ENCODE measurements around the gene STPG2. TPM values are rescaled to one million over a fixed set of nuclear protein-coding genes. Genes with fewer than 3 reads are reported as not detected.

Gene STPG2
- total RNA-seq, 2 donors from 2014 or later = 0.13 to 0.53 TPM

GRCh38 chr4:97950836-97951235 lies 192.4 kb downstream of the STPG2 start:
- H3K9me3 Mint-ChIP-seq = peaks cover 43% of the 10 kb centered on the region
- Histone ChIP-seq H3K36me3 (ENCODE audit: control insufficient read depth, insufficient read depth, low read length) (no peaks in the 10 kb centered on the region), H3K9ac (ENCODE audit: extremely low read depth, low read length, poor library complexity, severe bottlenecking) (no peak overlapping the region), H3K27ac (ENCODE audit: low read depth, low read length) (no peak overlapping the region), H3K4me3 (ENCODE audit: low read length) (no peak overlapping the region), H3K27me3 (ENCODE audit: control insufficient read depth, insufficient read depth, low read length, poor library complexity, severe bottlenecking) (no peaks in the 10 kb centered on the region), H3K4me1 (ENCODE audit: control insufficient read depth, insufficient read depth, low read length) (no peaks in the 10 kb centered on the region), H3K9me3 (ENCODE audit: control insufficient read depth, low read length) (peaks cover 47% of the 10 kb centered on the region)
- no peaks in the 10 kb centered on the region for H3K4me1 Mint-ChIP-seq
- H3K4me3 Mint-ChIP-seq = no peak overlapping the region
- peaks cover 4% of the 10 kb centered on the region for H3K36me3 Mint-ChIP-seq (ENCODE audit: low read depth)
- H3K27me3 Mint-ChIP-seq (ENCODE audit: insufficient read depth) = peaks cover 11% of the 10 kb centered on the region
- DNase-seq = no peak
- TF ChIP-seq, protein P1, sequence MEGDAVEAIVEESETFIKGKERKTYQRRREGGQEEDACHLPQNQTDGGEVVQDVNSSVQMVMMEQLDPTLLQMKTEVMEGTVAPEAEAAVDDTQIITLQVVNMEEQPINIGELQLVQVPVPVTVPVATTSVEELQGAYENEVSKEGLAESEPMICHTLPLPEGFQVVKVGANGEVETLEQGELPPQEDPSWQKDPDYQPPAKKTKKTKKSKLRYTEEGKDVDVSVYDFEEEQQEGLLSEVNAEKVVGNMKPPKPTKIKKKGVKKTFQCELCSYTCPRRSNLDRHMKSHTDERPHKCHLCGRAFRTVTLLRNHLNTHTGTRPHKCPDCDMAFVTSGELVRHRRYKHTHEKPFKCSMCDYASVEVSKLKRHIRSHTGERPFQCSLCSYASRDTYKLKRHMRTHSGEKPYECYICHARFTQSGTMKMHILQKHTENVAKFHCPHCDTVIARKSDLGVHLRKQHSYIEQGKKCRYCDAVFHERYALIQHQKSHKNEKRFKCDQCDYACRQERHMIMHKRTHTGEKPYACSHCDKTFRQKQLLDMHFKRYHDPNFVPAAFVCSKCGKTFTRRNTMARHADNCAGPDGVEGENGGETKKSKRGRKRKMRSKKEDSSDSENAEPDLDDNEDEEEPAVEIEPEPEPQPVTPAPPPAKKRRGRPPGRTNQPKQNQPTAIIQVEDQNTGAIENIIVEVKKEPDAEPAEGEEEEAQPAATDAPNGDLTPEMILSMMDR (conservative IDR thresholded peaks at IDR 0.05) = no peak
- no peak overlapping the region for H3K27ac Mint-ChIP-seq

GRCh38 chr4:97942951-97943350 lies 200.3 kb downstream of the STPG2 start:
- Mint-ChIP-seq H3K4me3 (no peak overlapping the region), H3K36me3 (ENCODE audit: low read depth) (no peaks in the 10 kb centered on the region), H3K27me3 (ENCODE audit: insufficient read depth) (no peaks in the 10 kb centered on the region), H3K27ac (no peak overlapping the region), H3K9me3 (peaks cover 28% of the 10 kb centered on the region), H3K4me1 (no peaks in the 10 kb centered on the region)
- Histone ChIP-seq H3K9me3 (ENCODE audit: control insufficient read depth, low read length) (peaks cover 35% of the 10 kb centered on the region), H3K36me3 (ENCODE audit: control insufficient read depth, insufficient read depth, low read length) (no peaks in the 10 kb centered on the region), H3K4me1 (ENCODE audit: control insufficient read depth, insufficient read depth, low read length) (no peaks in the 10 kb centered on the region), H3K4me3 (ENCODE audit: low read length) (no peak overlapping the region), H3K27me3 (ENCODE audit: control insufficient read depth, insufficient read depth, low read length, poor library complexity, severe bottlenecking) (no peaks in the 10 kb centered on the region), H3K9ac (ENCODE audit: extremely low read depth, low read length, poor library complexity, severe bottlenecking) (no peak overlapping the region), H3K27ac (ENCODE audit: low read depth, low read length) (no peak overlapping the region)
- 71 to 87% methylated on average over 1 of the region's 1 CpG for WGBS, 2 experiments (ENCODE audit: insufficient coverage in 1 of 2, insufficient read length in 1 of 2)
- TF ChIP-seq, protein P1 (conservative IDR thresholded peaks at IDR 0.05) = no peak
- DNase-seq = no peak

- H3K36me3 Mint-ChIP-seq (ENCODE audit: low read depth) = no peaks in the 10 kb centered on the region
- Histone ChIP-seq H3K27me3 (ENCODE audit: control insufficient read depth, insufficient read depth, low read length, poor library complexity, severe bottlenecking) (no peaks in the 10 kb centered on the region), H3K9me3 (ENCODE audit: control insufficient read depth, low read length) (peaks cover 27% of the 10 kb centered on the region), H3K9ac (ENCODE audit: extremely low read depth, low read length, poor library complexity, severe bottlenecking) (no peak overlapping the region), H3K4me3 (ENCODE audit: low read length) (no peak overlapping the region), H3K27ac (ENCODE audit: low read depth, low read length) (no peak overlapping the region), H3K36me3 (ENCODE audit: control insufficient read depth, insufficient read depth, low read length) (no peaks in the 10 kb centered on the region), H3K4me1 (ENCODE audit: control insufficient read depth, insufficient read depth, low read length) (no peaks in the 10 kb centered on the region)
- DNase-seq = no peak
- no peak overlapping the region for H3K27ac Mint-ChIP-seq
- H3K9me3 Mint-ChIP-seq = peaks cover 20% of the 10 kb centered on the region
- H3K27me3 Mint-ChIP-seq (ENCODE audit: insufficient read depth) = no peaks in the 10 kb centered on the region
- no CpG with 5 or more reads among the region's 1 CpG for WGBS, 2 experiments (ENCODE audit: insufficient coverage in 1 of 2, insufficient read length in 1 of 2)
- TF ChIP-seq, protein P1 (conservative IDR thresholded peaks at IDR 0.05) = no peak
- no peaks in the 10 kb centered on the region for H3K4me1 Mint-ChIP-seq
- no peak overlapping the region for H3K4me3 Mint-ChIP-seq
Measured at GRCh38 chr4:97942137-97942536, 201.1 kb downstream of the STPG2 start.
